ENCODE results near the gene PRRC2C. TPM values are rescaled to one million over a fixed set of nuclear protein-coding genes. Genes with fewer than 3 reads are reported as not detected.

The PRRC2C gene
- total RNA-seq, 1 experiment from 2014 or later: 111 TPM

DNA sequence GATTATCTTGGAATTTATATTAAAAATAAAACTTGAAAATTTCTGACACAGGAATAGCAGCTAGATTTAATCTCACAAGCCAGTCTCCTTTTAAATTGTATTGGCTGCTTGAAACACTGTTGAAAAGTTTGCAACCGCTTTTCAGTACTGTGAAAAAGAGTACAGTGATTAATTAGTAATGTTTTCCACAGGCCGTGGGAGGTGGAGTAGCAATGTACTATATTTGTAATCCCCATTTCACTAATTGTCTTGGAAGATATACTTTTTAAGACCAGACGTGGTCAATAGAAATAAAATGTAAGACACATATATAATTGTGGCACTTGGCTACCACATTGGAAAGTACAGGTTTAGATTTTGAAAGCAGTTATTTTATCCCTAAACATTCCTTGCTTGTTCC lies 95.9 kb downstream of the PRRC2C start:
- H3K79me2 ChIP-seq (ENCODE audit: low read length): peaks cover 13% of the 10 kb centered on the region; the same call in 1 of the 2 replicates
- H3K9me2 ChIP-seq (replicated peaks; ENCODE audit: insufficient read depth, low read length): no peaks in the 10 kb centered on the region

DNA sequence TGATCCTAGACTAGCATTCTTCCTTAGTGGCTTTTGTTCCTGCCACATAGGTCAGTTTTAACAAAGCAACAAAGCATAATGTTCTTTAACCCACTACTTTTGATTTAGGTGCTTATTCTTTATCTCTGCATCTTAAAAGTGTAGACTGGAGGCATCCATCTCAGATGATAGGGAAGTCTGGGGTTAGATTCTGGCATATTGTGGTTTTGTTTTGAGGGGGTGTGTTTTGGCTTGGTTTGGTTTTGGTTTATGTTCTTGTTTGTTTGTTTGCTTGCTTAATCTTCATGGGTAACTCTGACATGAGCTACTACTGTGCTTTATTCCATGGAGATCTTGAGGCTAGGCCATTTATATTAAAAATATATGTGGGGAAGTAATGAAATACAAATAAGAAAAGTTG lies 96.4 kb downstream of the PRRC2C start:
- H3K4me1 ChIP-seq (ENCODE audit: low read length): no peaks in the 10 kb centered on the region
- H3K27me3 ChIP-seq (ENCODE audit: low read length): no peaks in the 10 kb centered on the region
- no peak overlapping the region for H3K9ac ChIP-seq (ENCODE audit: low read length)
- no peak for DNase-seq
- no peaks in the 10 kb centered on the region for H3K9me2 ChIP-seq (replicated peaks; ENCODE audit: insufficient read depth, low read length)
- peaks cover 76% of the 10 kb centered on the region for H3K36me3 ChIP-seq (ENCODE audit: insufficient read depth, low read length)
- 0 out of 2 replicates have a peak, but pooled peaks cover 13% of the 10 kb centered on the region for H3K79me2 ChIP-seq (ENCODE audit: low read length)
- H4K20me1 ChIP-seq (ENCODE audit: insufficient read depth, low read depth, low read length): no peaks in the 10 kb centered on the region
- no peak overlapping the region for H3K4me3 ChIP-seq (ENCODE audit: low read length)
- no peak overlapping the region for H3K4me2 ChIP-seq (ENCODE audit: low read depth, low read length, poor library complexity, severe bottlenecking)
- H3K27ac ChIP-seq (ENCODE audit: low read length): no peak overlapping the region
- no peaks in the 10 kb centered on the region for H3K9me3 ChIP-seq (ENCODE audit: low read length)
- no peak overlapping the region for H2AFZ ChIP-seq (ENCODE audit: low read length)

More for the DNA sequence above, 95.9 kb downstream of the PRRC2C start:
- no peak overlapping the region for H3K4me3 ChIP-seq (ENCODE audit: low read length)
- no peak overlapping the region for H2AFZ ChIP-seq (ENCODE audit: low read length)
- no peaks in the 10 kb centered on the region for H3K4me1 ChIP-seq (ENCODE audit: low read length)
- no peaks in the 10 kb centered on the region for H4K20me1 ChIP-seq (ENCODE audit: insufficient read depth, low read depth, low read length)
- H3K4me2 ChIP-seq (ENCODE audit: low read depth, low read length, poor library complexity, severe bottlenecking): no peak overlapping the region
- no peak overlapping the region for H3K9ac ChIP-seq (ENCODE audit: low read length)
- no peak overlapping the region for H3K27ac ChIP-seq (ENCODE audit: low read length)
- no peaks in the 10 kb centered on the region for H3K9me3 ChIP-seq (ENCODE audit: low read length)
- no peaks in the 10 kb centered on the region for H3K27me3 ChIP-seq (ENCODE audit: low read length)
- H3K36me3 ChIP-seq (ENCODE audit: insufficient read depth, low read length): peaks cover 79% of the 10 kb centered on the region
- DNase-seq: no peak

DNA sequence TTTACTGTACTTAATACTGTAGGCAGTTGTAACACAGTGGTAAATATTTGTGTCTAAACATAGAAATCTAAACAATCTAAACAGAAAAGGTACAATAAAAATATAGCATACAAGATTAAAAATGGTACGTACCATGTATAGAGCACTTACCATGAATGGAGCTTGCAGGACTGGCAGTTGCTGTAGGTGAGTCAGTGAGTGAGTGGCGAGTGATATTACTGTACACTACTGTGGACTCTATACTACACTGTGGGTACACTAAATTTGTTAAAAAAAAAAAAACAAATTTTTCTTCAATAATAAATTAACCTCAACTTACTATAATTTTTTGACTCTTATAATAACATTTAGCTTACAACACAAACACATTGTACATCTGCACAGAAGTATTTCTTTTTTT lies 97.3 kb downstream of the PRRC2C start:
- Histone ChIP-seq H2AFZ (ENCODE audit: low read length) (no peak overlapping the region), H3K4me3 (ENCODE audit: low read length) (no peak overlapping the region), H3K9me3 (ENCODE audit: low read length) (no peaks in the 10 kb centered on the region), H3K36me3 (ENCODE audit: insufficient read depth, low read length) (peaks cover 76% of the 10 kb centered on the region), H3K4me1 (ENCODE audit: low read length) (no peaks in the 10 kb centered on the region), H4K20me1 (ENCODE audit: insufficient read depth, low read depth, low read length) (no peaks in the 10 kb centered on the region), H3K4me2 (ENCODE audit: low read depth, low read length, poor library complexity, severe bottlenecking) (no peak overlapping the region), H3K9me2 (replicated peaks; ENCODE audit: insufficient read depth, low read length) (no peaks in the 10 kb centered on the region), H3K9ac (ENCODE audit: low read length) (no peak overlapping the region), H3K27ac (ENCODE audit: low read length) (no peak overlapping the region), H3K27me3 (ENCODE audit: low read length) (no peaks in the 10 kb centered on the region), H3K79me2 (ENCODE audit: low read length) (peaks cover 15% of the 10 kb centered on the region; the same call in 1 of the 2 replicates)
- no peak for DNase-seq

DNA sequence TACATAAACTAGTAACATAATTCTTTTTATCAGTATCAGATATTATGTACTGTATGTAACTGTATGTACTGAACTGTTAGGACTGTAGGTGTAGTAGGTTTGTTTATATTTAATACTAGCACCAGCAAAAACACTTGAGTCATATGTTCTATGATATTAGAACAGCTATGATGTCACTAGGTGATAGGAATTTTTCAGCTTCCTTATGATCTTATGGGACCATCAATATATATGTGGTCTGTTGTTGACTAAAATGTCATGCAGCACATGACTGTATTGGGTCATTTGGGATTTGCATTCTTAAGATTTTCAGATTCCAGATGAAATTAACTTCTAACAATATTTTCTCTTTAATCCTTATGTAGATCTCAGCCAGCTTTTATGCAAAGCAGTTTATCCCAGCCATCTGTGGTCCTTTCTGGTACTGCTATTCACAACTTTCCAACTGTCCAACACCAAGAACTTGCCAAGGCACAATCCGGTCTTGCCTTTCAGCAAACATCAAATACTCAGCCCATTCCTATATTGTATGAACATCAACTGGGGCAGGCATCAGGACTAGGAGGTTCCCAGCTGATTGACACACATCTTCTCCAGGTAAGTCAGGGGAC lies 98.4 kb downstream of the PRRC2C start:
- Histone ChIP-seq H3K27me3 (ENCODE audit: low read length) (no peaks in the 10 kb centered on the region), H3K79me2 (ENCODE audit: low read length) (peaks cover 15% of the 10 kb centered on the region; the same call in 1 of the 2 replicates), H3K4me3 (ENCODE audit: low read length) (no peak overlapping the region), H2AFZ (ENCODE audit: low read length) (no peak overlapping the region), H3K27ac (ENCODE audit: low read length) (no peak overlapping the region), H3K4me2 (ENCODE audit: low read depth, low read length, poor library complexity, severe bottlenecking) (no peak overlapping the region), H3K9ac (ENCODE audit: low read length) (no peak overlapping the region), H4K20me1 (ENCODE audit: insufficient read depth, low read depth, low read length) (no peaks in the 10 kb centered on the region), H3K9me2 (replicated peaks; ENCODE audit: insufficient read depth, low read length) (no peaks in the 10 kb centered on the region), H3K9me3 (ENCODE audit: low read length) (no peaks in the 10 kb centered on the region), H3K36me3 (ENCODE audit: insufficient read depth, low read length) (peaks cover 77% of the 10 kb centered on the region), H3K4me1 (ENCODE audit: low read length) (no peaks in the 10 kb centered on the region)
- no peak for DNase-seq

DNA sequence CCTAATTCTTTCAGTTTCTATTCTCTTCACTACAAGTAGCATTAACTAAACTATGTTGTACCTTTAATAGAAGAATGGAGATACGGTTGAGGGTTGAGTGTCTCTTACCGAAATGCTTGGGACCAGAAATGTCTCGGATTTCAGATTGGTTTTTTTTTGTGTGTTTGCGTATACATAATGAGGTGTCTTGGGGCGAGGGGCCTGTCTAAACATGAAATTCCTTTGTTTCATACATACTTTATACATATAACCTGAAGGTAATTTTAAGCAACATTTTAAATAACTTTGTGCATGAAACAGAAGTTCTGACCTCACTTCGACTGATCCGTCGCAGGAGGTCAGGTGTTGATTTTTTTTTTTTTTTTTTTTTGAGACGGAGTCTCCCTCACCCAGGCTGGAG lies 100.4 kb downstream of the PRRC2C start:
- no peak overlapping the region for H3K4me3 ChIP-seq (ENCODE audit: low read length)
- H3K27ac ChIP-seq (ENCODE audit: low read length): no peak overlapping the region
- no peak for DNase-seq
- no peaks in the 10 kb centered on the region for H3K27me3 ChIP-seq (ENCODE audit: low read length)
- H2AFZ ChIP-seq (ENCODE audit: low read length): no peak overlapping the region
- no peak overlapping the region for H3K4me2 ChIP-seq (ENCODE audit: low read depth, low read length, poor library complexity, severe bottlenecking)
- H4K20me1 ChIP-seq (ENCODE audit: insufficient read depth, low read depth, low read length): no peaks in the 10 kb centered on the region
- H3K9me2 ChIP-seq (replicated peaks; ENCODE audit: insufficient read depth, low read length): no peaks in the 10 kb centered on the region
- H3K79me2 ChIP-seq (ENCODE audit: low read length): peaks cover 15% of the 10 kb centered on the region; the same call in 1 of the 2 replicates
- H3K36me3 ChIP-seq (ENCODE audit: insufficient read depth, low read length): peaks cover 75% of the 10 kb centered on the region
- H3K9me3 ChIP-seq (ENCODE audit: low read length): no peaks in the 10 kb centered on the region
- no peaks in the 10 kb centered on the region for H3K4me1 ChIP-seq (ENCODE audit: low read length)
- no peak overlapping the region for H3K9ac ChIP-seq (ENCODE audit: low read length)

DNA sequence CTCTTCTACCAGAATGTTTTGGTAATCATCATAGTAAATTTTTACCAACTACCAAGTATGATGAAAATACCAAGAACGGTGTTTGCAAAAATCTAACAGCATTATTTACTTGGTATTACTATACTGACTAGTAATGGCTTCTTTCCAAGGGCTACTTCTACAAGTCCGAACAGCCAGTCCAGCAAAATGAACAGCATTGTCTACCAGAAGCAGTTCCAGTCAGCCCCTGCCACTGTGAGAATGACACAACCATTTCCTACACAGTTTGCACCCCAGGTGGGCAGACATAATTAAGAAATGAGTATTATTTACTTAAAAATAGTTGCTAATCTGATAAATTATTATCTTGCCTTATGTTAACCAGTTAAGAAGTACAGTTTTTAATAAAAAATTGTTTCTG lies 102.9 kb downstream of the PRRC2C start:
- Histone ChIP-seq H3K27ac (ENCODE audit: low read length) (no peak overlapping the region), H4K20me1 (ENCODE audit: insufficient read depth, low read depth, low read length) (no peaks in the 10 kb centered on the region), H2AFZ (ENCODE audit: low read length) (no peak overlapping the region), H3K4me3 (ENCODE audit: low read length) (no peak overlapping the region), H3K4me2 (ENCODE audit: low read depth, low read length, poor library complexity, severe bottlenecking) (no peak overlapping the region), H3K9ac (ENCODE audit: low read length) (no peak overlapping the region), H3K27me3 (ENCODE audit: low read length) (no peaks in the 10 kb centered on the region), H3K4me1 (ENCODE audit: low read length) (no peaks in the 10 kb centered on the region), H3K9me3 (ENCODE audit: low read length) (no peaks in the 10 kb centered on the region), H3K79me2 (ENCODE audit: low read length) (peaks cover 7% of the 10 kb centered on the region; the same call in 1 of the 2 replicates), H3K36me3 (ENCODE audit: insufficient read depth, low read length) (peaks cover 77% of the 10 kb centered on the region), H3K9me2 (replicated peaks; ENCODE audit: insufficient read depth, low read length) (no peaks in the 10 kb centered on the region)
- no peak for DNase-seq

DNA sequence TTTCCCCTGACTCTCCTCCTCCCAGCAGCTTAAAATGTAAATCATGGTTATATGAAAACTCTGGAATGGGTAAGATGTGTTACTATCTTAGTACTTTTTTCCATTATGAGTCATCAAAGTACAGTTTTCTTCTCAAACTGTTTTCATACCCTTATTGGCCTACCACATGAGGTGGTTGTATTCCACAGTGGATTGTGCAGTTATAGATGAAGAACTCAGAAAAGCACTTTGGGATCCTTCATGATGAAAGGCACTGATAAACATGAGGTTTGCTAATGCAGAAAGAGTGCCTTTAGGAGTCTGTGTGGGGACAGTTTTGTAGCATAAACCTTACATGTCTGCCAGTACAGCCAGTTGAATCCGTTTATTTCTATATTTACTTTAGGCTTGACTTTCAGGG lies 104.7 kb downstream of the PRRC2C start:
- H3K4me1 ChIP-seq (ENCODE audit: low read length): no peaks in the 10 kb centered on the region
- no peaks in the 10 kb centered on the region for H4K20me1 ChIP-seq (ENCODE audit: insufficient read depth, low read depth, low read length)
- no peak overlapping the region for H3K9ac ChIP-seq (ENCODE audit: low read length)
- peaks cover 7% of the 10 kb centered on the region; the same call in 1 of the 2 replicates for H3K79me2 ChIP-seq (ENCODE audit: low read length)
- H3K4me2 ChIP-seq (ENCODE audit: low read depth, low read length, poor library complexity, severe bottlenecking): no peak overlapping the region
- no peak overlapping the region for H3K4me3 ChIP-seq (ENCODE audit: low read length)
- peaks cover 64% of the 10 kb centered on the region for H3K36me3 ChIP-seq (ENCODE audit: insufficient read depth, low read length)
- H3K9me2 ChIP-seq (replicated peaks; ENCODE audit: insufficient read depth, low read length): no peaks in the 10 kb centered on the region
- H3K9me3 ChIP-seq (ENCODE audit: low read length): no peaks in the 10 kb centered on the region
- H3K27ac ChIP-seq (ENCODE audit: low read length): no peak overlapping the region
- no peak for DNase-seq
- H2AFZ ChIP-seq (ENCODE audit: low read length): no peak overlapping the region
- H3K27me3 ChIP-seq (ENCODE audit: low read length): no peaks in the 10 kb centered on the region

DNA sequence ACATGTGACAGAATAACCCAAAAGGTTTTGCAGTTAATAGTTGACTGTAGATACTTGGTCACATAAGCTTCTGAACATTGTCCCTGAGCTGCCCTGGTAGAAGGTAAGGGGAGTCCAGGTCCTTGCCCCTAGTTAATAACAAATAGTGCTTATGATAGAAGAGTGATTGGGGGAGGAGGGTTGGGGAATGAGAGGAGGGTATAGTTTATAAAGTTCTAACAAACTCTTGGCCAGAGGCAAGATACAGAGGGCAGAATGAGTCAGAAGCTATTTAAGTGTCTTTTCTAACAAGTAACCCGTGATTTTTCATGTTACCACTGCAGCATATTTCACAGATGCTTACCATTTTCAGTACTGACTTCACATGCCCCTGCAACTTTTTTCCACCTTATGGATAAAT lies 110.0 kb downstream of the PRRC2C start:
- Histone ChIP-seq H3K9ac (ENCODE audit: low read length) (no peak overlapping the region), H3K9me3 (ENCODE audit: low read length) (no peaks in the 10 kb centered on the region), H2AFZ (ENCODE audit: low read length) (no peak overlapping the region), H3K27ac (ENCODE audit: low read length) (no peak overlapping the region), H3K4me2 (ENCODE audit: low read depth, low read length, poor library complexity, severe bottlenecking) (no peak overlapping the region), H3K4me3 (ENCODE audit: low read length) (no peak overlapping the region), H3K4me1 (ENCODE audit: low read length) (peaks cover 8% of the 10 kb centered on the region), H3K27me3 (ENCODE audit: low read length) (no peaks in the 10 kb centered on the region), H3K79me2 (ENCODE audit: low read length) (no peaks in the 10 kb centered on the region), H3K9me2 (replicated peaks; ENCODE audit: insufficient read depth, low read length) (no peaks in the 10 kb centered on the region), H3K36me3 (ENCODE audit: insufficient read depth, low read length) (peaks cover 25% of the 10 kb centered on the region; the same call in 1 of the 2 replicates), H4K20me1 (ENCODE audit: insufficient read depth, low read depth, low read length) (no peaks in the 10 kb centered on the region)
- no peak for DNase-seq

Measured in Karpas-422 (cell line).